ENCODE data around the gene RPAP3.

Gene RPAP3

GRCh38 chr12:47746523-47746922, 40.7 kb upstream of the RPAP3 start:
- Mint-ChIP-seq H3K4me3 (peak overlapping the region; percentile 28 to 34), H3K4me1 (peaks cover 53 to 59% of the 10 kb centered on the region in 2 donors), H3K27ac (no peak overlapping the region), H3K9me3 (no peaks in the 10 kb centered on the region), H3K27me3 (peaks cover 0 to 4% of the 10 kb centered on the region in 2 donors), H3K36me3 (peaks cover 11 to 12% of the 10 kb centered on the region in 2 donors)
- ATAC-seq (replicated peaks) (no peak), DNase-seq (no peak)

GRCh38 chr12:47746073-47746472, 40.2 kb upstream of the RPAP3 start:
- peaks cover 0 to 4% of the 10 kb centered on the region in 2 donors for H3K27me3 Mint-ChIP-seq
- DNase-seq (no peak), ATAC-seq (replicated peaks) (no peak)
- peak overlapping the region in 1 of 2 donors; percentile 34 for H3K4me3 Mint-ChIP-seq
- peaks cover 56 to 64% of the 10 kb centered on the region in 2 donors for H3K4me1 Mint-ChIP-seq
- H3K9me3 Mint-ChIP-seq: no peaks in the 10 kb centered on the region
- H3K27ac Mint-ChIP-seq: no peak overlapping the region
- peaks cover 11 to 12% of the 10 kb centered on the region in 2 donors for H3K36me3 Mint-ChIP-seq

GRCh38 chr12:47745485-47746041, 39.7 kb upstream of the RPAP3 start:
- no peak for ATAC-seq (replicated peaks)
- H3K9me3 Mint-ChIP-seq: no peaks in the 10 kb centered on the region

GRCh38 chr12:47744778-47745436, 39.1 kb upstream of the RPAP3 start:
- H3K27ac Mint-ChIP-seq: no peak overlapping the region
- no peak for ATAC-seq (replicated peaks)
- H3K36me3 Mint-ChIP-seq: peaks cover 10 to 13% of the 10 kb centered on the region in 2 donors
- H3K4me1 Mint-ChIP-seq: peaks cover 66 to 72% of the 10 kb centered on the region in 2 donors
- DNase-seq: no peak
- H3K27me3 Mint-ChIP-seq: peaks cover 0 to 4% of the 10 kb centered on the region in 2 donors
- no peaks in the 10 kb centered on the region for H3K9me3 Mint-ChIP-seq
- H3K4me3 Mint-ChIP-seq: no peak overlapping the region

More at GRCh38 chr12:47745485-47746041, 39.7 kb upstream of the RPAP3 start:
- Mint-ChIP-seq H3K4me3 (peak overlapping the region in 1 of 2 donors; percentile 33), H3K36me3 (peaks cover 11 to 12% of the 10 kb centered on the region in 2 donors), H3K27ac (peak overlapping the region; percentile 62), H3K27me3 (peaks cover 0 to 4% of the 10 kb centered on the region in 2 donors), H3K4me1 (peaks cover 60 to 69% of the 10 kb centered on the region in 2 donors)
- no peak for DNase-seq

- DNase-seq (no peak), ATAC-seq (replicated peaks) (no peak)
- peaks cover 0 to 4% of the 10 kb centered on the region in 2 donors for H3K27me3 Mint-ChIP-seq
- no peak overlapping the region for H3K4me3 Mint-ChIP-seq
- no peaks in the 10 kb centered on the region for H3K9me3 Mint-ChIP-seq
- H3K27ac Mint-ChIP-seq: peak overlapping the region; percentile 86
- peaks cover 69 to 75% of the 10 kb centered on the region in 2 donors for H3K4me1 Mint-ChIP-seq
- H3K36me3 Mint-ChIP-seq: peaks cover 10% of the 10 kb centered on the region in 2 donors
These were observed 38.3 kb upstream of the RPAP3 start for GRCh38 chr12:47744005-47744651.

- H3K4me1 Mint-ChIP-seq: peaks cover 70 to 77% of the 10 kb centered on the region in 2 donors
- DNase-seq (no peak), ATAC-seq (replicated peaks) (no peak)
- peaks cover 7 to 8% of the 10 kb centered on the region in 2 donors for H3K36me3 Mint-ChIP-seq
- no peaks in the 10 kb centered on the region for H3K9me3 Mint-ChIP-seq
- peak overlapping the region; percentile 86 for H3K27ac Mint-ChIP-seq
- peaks cover 0 to 4% of the 10 kb centered on the region in 2 donors for H3K27me3 Mint-ChIP-seq
- H3K4me3 Mint-ChIP-seq: no peak overlapping the region
These were observed 37.6 kb upstream of the RPAP3 start for GRCh38 chr12:47743311-47743860.

GRCh38 chr12:47742253-47742825, 36.5 kb upstream of the RPAP3 start:
- ATAC-seq (replicated peaks): no peak

GRCh38 chr12:47741340-47741703, 35.5 kb upstream of the RPAP3 start:
- ATAC-seq (replicated peaks): peak; percentile 65
- Mint-ChIP-seq H3K4me3 (peak overlapping the region; percentile 67 to 81), H3K36me3 (peaks cover 12 to 17% of the 10 kb centered on the region in 2 donors), H3K4me1 (peaks cover 60 to 61% of the 10 kb centered on the region in 2 donors), H3K27ac (peak overlapping the region; percentile 60), H3K9me3 (no peaks in the 10 kb centered on the region), H3K27me3 (peaks cover 0 to 4% of the 10 kb centered on the region in 2 donors)
- peak; percentile 69 for DNase-seq

More at GRCh38 chr12:47742253-47742825, 36.5 kb upstream of the RPAP3 start:
- Mint-ChIP-seq H3K36me3 (peaks cover 9 to 12% of the 10 kb centered on the region in 2 donors), H3K9me3 (no peaks in the 10 kb centered on the region), H3K4me3 (no peak overlapping the region), H3K4me1 (peaks cover 68 to 70% of the 10 kb centered on the region in 2 donors), H3K27me3 (peaks cover 0 to 4% of the 10 kb centered on the region in 2 donors), H3K27ac (no peak overlapping the region)
- peak; percentile 51 for DNase-seq

- DNase-seq: peak; percentile 41
- peak; percentile 63 to 67 for ATAC-seq (replicated peaks)
- Mint-ChIP-seq H3K9me3 (no peaks in the 10 kb centered on the region), H3K4me1 (peaks cover 55 to 57% of the 10 kb centered on the region in 2 donors), H3K27me3 (peaks cover 0 to 4% of the 10 kb centered on the region in 2 donors), H3K36me3 (peaks cover 13 to 20% of the 10 kb centered on the region in 2 donors), H3K27ac (peak overlapping the region; percentile 88), H3K4me3 (peak overlapping the region; percentile 67 to 81)
These were observed 34.9 kb upstream of the RPAP3 start for GRCh38 chr12:47740606-47741339.

GRCh38 chr12:47739979-47740378, 34.1 kb upstream of the RPAP3 start:
- ATAC-seq (replicated peaks) (peak; percentile 76 to 80), DNase-seq (peak; percentile 62)
- Mint-ChIP-seq H3K27ac (peak overlapping the region; percentile 88), H3K9me3 (no peaks in the 10 kb centered on the region), H3K4me1 (peaks cover 52 to 53% of the 10 kb centered on the region in 2 donors), H3K4me3 (peak overlapping the region; percentile 67 to 81), H3K27me3 (peaks cover 0 to 3% of the 10 kb centered on the region in 2 donors), H3K36me3 (peaks cover 18 to 20% of the 10 kb centered on the region in 2 donors)

- ATAC-seq (replicated peaks) (no peak), DNase-seq (no peak)
- no peaks in the 10 kb centered on the region for H3K9me3 Mint-ChIP-seq
- H3K4me3 Mint-ChIP-seq: peak overlapping the region; percentile 67 to 81
- H3K27me3 Mint-ChIP-seq: no peaks in the 10 kb centered on the region
- peak overlapping the region; percentile 88 for H3K27ac Mint-ChIP-seq
- H3K36me3 Mint-ChIP-seq: peaks cover 14 to 17% of the 10 kb centered on the region in 2 donors
- H3K4me1 Mint-ChIP-seq: peaks cover 48 to 52% of the 10 kb centered on the region in 2 donors
These were observed 33.5 kb upstream of the RPAP3 start for GRCh38 chr12:47739297-47739696.

- Mint-ChIP-seq H3K9me3 (no peaks in the 10 kb centered on the region), H3K36me3 (peaks cover 14 to 17% of the 10 kb centered on the region in 2 donors), H3K27me3 (no peaks in the 10 kb centered on the region), H3K4me3 (no peak overlapping the region), H3K27ac (no peak overlapping the region), H3K4me1 (peaks cover 38 to 43% of the 10 kb centered on the region in 2 donors)
- DNase-seq (no peak), ATAC-seq (replicated peaks) (no peak)
These were observed 32.2 kb upstream of the RPAP3 start for GRCh38 chr12:47737936-47738594.

Data from stimulated activated naive B cell treated with anti-CD40 and anti-IgM and Interleukin-4, amounts not matched to agents 10 μg/mL and 1 μg/mL and 100 μg/mL, for 72 hours (primary cell).